ENCODE data around the gene FAM219A.

FAM219A gene, protein sequence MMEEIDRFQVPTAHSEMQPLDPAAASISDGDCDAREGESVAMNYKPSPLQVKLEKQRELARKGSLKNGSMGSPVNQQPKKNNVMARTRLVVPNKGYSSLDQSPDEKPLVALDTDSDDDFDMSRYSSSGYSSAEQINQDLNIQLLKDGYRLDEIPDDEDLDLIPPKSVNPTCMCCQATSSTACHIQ

DNA sequence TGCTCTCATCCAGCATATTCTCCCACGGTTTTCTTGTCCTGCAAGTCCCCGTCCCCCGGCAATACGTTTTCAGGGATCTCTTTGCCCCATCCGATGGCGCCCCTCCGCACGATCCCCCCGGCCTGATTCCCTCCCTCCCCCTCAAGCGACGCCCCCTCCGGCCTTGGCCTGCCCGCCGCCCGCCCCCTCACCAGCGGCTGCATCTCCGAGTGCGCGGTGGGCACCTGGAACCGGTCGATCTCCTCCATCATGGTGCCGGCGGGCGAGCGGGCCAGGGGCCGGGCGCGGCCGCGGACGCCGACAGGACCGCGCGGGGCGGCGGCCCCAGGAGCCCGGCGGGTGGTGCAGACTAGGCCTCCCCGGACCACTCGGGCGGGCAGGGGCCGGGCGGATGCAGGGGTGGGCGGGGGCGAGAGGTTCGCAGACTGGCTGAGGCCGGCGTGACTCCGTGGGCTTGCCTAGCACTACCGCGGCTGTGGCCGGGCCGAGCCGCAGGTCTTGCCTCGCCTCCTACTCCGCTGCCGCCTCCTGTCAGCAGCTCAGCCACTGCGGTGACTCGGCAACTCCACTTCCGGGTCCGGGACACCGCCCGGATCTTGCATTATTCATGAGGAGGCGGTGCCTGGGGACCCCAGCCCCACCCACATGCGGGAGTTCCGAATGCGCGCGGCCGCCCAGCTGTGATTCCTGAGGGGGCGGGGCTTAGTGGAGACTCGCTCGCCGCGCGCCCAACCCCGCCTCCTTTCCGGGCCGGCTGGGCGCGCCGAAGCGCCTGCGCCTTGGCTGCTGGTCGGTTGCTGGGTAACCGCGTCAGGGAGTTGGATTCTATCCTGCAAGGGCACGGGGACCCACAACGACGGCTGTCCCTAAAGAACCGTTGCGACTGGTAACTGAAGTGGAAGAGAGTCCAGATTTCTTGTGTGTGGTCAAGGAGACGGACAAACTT is at the start of gene FAM219A, which contains the start of gene DNAI1:
Gene FAM219A (minus strand): TSS at position 558 of the 946 bp plus-strand sequence. CDS start 307 bp downstream, at position 251.
Gene DNAI1 (plus strand): TSS at position 793 of the 946 bp plus-strand sequence. CDS start 201 bp downstream, outside the sequence.
- DNase-seq, result peak; percentile 99

DNA sequence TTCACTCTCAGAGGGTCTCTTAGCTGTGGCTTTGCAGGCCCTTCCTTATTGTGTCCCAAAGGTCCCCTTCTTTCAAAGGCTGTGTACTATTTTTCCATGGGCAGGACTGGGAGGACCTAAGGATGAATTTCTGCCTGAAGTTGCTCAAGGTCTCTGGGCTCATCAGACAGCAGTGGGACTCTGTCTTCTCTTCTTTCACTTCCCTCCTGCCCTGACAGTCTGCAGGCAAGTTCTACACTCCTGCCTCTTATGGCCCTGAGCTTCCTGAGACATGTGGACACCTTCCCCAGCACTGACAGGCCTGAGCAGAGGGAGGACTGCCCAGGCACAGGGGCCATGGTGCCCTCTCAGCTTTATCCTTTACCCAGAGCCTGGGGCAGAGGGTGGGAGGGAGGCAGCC is 49.6 kb upstream of the FAM219A start:
- DNase-seq, result no peak

DNA sequence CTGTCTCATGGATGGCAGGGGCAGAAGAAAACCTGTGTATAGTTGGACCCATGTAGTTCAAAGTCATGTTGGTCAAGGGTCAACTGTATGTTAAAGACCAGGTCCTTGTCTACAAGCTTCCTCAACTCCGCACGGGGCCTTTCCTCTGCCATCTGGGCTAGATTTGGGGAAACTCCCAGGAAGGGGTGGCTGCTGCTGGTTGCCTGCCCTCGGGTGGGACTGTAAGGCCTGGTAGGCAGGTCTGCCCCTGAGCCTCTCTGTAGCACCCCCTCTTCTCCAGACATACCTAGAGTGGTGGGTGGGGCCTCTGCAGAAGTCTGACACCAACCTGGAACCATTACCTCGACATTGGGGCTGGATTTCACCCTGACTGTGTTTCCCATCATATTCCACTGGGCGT is 49.2 kb upstream of the FAM219A start:
- DNase-seq, result no peak

DNA sequence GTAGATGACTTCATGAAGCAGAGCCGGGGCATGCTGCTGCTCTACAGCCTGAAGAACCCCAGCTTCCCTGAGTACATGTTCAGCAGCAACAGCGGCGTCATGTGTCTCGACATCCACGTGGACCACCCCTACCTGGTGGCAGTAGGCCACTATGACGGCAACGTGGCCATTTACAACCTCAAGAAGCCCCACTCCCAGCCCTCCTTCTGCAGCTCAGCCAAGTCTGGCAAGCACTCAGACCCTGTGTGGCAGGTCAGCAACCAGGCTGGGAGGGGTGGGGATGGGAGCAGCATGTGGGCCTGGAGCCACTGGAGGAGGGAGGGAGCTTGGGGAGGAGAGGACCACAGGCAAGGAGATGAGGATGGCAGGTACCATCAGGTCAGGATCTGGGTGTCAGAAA is 48.3 kb upstream of the FAM219A start:
- no peak for DNase-seq

DNA sequence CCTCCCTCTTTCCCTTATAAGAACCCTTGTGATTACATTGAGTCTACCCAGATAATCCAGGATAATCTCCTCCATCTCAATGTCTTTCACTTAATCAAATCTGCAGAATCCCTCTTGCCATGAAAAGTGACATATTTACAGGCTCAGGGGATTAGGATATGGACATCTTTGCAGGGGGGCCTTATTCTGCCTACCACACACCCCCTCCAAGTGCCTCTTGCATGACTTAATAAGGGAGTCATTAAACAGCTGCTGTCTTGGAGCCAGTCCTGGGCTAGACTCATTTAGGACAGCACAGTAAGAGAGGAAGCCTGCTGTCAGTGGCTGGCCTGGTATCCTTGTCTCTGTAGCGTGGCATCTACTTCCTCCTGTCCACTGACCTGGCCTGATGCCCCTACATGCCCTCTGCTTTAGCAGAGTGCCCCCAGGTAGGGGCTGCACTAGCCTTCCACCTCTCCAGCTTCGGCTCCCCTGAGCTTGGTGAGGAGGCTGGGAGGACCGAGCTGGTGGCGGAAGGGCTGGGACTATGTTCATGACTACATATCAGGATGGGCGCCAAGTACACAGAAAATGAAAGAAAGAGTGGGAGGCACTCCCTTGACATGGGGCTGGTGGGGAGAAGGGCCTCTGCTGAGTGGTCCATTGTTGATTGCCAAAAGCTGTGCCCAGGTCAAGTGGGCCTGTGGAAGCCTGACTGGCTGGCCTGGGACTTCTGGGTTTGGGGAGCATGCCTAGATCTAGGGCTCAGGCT is 47.2 kb upstream of the FAM219A start:
- DNase-seq, result no peak

DNA sequence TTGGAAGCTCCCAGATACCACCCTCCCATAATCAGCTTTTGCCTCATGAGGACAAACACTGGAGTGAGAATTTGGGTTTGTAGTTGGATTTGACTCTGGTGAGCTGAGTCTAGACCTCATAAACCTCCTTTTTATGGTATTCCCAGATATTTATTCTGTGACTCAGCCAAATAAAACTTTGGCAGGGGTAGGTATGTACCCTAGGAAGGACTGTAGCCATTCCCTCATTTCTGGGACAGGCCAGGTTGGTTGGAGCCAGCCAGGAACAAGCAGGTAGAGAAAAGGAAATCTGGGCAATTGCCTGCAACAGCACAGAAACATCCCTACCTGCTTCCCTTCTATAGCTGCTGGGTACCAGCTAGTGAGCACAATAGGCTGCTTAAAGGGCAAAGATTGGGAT is 45.0 kb upstream of the FAM219A start:
- DNase-seq, result no peak

DNA sequence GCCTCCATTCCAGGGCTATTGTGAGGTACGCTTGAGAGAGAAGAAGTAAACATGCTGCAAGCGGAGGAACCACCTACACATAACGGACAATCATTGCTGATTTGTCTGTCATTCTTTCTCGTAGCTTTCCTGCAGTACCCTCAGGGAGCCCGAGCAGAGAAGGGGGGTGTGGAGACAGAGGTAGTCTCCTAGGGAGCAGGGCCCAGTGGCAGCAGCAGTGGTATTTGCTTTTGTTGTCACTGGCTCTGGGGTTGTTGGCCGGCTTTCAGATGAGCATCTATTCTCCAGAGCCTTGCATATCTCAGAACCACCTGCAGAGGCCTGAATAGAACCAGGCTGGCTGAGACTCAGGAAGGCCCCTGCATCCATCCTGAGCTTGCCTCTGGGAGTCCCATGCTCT is 44.5 kb upstream of the FAM219A start:
- no peak for DNase-seq

DNA sequence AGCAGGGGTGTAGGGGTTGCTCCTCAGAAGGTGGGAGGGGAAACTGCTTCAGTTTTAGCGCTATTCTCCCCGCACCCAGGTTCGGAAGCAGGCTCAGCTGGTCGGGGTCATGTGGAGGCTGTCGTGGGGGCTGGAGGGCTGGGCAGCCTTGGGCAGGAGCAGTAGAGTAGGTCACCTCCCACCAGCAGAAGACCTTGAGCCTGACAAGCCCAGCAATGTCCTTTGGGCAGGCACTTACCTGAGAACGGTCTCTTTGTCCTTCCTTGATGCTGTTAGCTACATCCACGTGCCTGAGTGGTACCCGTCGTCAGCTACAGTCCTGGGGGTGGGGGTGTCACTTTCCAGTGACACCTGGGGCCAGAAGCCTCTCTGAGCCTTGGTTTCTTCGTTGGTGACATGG is 44.1 kb upstream of the FAM219A start:
- DNase-seq, result no peak

DNA sequence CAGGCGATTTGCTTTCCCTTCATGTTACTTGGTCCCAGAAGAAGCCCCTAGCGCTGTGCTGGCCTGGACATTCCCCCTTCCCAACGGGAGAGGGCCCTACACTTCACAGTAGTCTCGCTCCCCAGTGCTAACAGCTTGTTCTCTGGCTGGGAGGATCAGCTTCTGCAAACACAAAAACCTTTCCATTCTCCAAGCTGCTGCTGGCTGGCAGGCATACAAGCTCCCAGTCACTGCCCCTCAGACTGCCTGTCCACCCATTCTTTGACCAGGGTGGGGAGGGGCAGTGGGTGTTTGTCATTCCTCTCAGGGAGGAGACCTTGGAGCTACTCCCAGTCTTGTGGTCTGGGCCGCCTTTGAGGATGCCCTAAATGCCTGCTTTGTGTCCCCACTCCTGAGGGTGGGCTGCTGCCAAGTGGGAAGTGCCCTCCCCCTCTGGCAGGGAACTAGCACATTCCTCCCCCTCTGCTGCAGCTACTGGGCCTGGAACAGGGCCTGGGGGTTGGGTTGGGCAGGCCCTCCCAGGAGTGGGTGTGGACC is 43.6 kb upstream of the FAM219A start:
- DNase-seq, result peak; percentile 44

DNA sequence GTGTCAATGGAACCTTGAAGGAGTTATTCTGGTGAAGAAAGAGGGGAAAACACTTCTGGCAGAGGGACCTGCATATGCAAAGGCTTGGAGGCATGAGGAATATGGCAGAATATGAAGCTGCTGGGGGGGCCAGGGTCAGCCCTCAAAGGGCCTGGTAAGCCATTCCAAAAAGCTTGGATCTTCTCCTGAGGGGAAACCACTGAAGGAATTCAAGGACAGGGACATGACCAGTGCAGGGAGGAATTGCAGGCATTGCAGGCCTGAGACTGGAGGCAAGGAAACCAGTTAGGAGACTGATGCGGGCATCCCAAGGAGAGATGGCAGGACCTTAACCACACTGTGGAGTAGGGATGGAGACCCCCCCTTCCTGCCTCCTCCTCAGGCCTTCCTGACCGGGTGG is 43.0 kb upstream of the FAM219A start:
- DNase-seq, result no peak

DNA sequence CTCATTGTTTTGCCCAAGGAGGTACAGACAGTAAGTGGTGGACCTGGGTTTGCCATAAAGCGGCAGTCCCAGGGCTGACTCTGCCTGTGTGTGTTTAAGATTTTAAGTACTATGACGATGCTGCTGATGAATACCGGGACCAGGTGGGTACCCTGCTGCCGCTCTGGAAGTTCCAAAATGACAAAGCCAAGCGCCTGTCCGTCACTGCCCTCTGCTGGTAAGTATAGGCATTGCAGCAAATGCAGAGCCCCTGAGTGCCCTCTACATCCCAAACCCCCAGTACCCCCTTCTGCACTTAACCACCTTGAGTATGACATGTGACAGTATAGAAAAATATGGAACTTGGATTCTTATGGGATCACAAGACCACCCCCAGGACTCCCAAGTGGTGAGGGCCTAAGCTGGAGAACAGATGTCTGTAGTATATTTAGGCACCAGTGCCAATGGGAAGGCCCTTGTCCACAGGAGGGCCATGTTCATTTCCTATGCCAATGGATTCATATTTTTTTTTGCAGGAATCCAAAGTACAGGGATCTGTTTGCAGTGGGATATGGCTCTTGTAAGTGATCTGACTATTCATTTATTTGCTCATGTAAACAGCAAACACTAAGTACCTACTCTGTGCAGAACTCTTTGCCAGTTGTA is 42.4 kb upstream of the FAM219A start:
- DNase-seq, result peak; percentile 44

DNA sequence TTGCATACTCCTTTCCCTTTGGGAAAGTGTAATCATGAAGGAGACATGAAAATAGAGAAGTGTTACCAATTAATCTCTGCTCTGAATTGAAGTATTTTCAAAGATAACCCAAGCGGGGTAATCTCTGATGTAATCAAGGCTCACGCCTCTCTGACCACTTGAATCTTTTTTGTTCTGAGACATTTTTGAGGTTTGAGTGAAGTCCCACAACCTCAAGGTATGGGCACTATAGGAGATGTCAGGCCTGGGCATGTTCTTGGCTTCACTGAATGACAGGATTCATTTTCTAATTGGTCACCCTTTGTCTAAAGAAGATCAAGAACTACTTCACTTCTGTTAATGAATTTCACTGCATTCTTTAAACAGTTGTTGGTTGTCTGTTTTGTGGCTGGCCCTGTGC is 40.7 kb upstream of the FAM219A start:
- no peak for DNase-seq

DNA sequence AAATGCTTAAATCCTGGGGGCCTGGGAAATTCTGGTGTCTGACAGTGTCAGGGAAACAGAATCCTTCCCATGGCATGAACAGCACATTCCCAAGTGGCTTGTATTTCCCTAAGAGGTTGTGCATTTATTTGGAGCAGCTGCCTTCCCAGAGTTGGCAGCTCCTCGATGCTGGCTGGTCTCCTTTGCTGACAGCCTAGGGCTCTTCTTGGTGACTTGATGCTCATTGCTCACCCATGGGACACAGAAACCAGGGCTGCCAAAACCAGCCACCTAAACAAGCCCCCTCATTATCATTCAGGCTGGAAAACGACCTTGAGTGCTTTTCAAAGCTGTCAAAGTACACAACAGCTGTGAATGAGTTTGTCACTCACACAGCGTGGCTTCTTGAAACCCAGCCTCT is 40.2 kb upstream of the FAM219A start:
- DNase-seq, result no peak

DNA sequence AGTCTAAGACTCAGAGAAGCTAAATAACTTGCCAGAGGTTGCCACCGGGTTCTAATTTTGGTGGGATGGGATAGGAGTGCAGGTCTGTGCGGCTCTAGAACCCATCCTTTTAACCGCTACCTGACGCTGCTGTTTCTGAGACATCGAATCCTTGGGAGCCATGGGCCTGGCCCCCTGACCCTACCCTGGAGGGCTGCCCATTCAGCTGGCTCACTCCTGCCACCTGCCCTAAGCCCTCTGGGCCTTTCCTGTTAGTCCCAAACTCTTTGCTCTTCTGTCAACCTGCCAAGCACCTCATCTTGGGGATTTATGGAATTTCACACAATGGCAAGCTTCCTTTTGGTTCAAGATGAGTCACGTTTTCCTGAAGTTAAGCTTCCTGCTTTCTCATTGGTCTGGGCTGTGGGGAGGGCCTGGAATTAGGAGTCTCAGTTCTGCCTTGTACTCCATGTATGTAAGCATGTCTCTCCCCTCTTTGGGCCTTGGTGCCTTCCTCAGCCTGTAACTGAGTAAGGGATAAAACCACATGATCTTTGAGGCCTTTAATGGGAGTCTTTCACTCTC is 37.9 kb upstream of the FAM219A start:
- peak; percentile 25 for DNase-seq

DNA sequence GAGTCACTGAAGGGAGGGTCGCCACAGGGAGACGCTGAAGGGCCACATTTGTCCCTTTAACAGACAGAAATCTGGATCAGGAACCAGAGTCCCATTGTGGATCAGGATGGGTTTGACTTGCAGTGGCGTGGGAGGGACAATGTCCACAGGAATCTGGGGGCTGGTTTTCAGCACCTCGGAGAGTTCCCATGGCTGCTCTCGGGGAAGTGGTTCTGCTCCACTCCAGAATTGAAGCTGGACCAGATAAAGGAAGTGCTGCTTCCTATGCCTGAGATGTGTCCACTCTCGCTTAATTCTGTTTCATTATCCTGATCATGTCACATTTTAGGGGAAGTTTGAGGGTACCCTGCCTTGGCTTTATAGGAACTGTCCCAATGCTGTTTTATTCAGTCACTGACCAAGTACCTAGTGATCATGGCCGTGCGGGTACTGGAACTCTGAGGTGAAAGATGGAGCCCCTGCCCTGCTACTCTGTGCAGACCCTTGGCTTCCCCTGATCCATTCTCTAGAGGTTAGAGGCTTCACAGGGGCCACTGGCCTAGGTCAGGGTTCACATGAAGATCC is 35.7 kb upstream of the FAM219A start:
- DNase-seq, result peak; percentile 45

DNA sequence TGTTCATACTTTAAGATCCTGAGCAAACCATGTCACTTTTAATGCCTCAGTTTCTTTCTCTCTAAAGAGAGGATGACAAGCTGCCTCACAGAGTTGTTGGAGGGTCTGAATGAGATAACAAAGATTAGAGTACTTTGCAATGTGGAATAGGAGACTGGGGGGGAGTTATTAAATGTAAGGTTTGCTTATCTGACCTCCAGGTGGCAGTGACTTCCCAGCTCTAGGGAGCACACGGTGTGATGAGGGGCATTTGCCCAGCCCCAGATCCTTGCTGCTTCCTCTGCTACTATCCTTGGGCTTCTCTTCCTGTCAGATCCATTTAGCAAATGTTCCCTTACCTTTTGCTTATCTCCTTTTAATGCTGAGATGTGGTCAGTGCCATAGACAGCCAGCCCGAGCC is 33.7 kb upstream of the FAM219A start:
- DNase-seq, result no peak

DNA sequence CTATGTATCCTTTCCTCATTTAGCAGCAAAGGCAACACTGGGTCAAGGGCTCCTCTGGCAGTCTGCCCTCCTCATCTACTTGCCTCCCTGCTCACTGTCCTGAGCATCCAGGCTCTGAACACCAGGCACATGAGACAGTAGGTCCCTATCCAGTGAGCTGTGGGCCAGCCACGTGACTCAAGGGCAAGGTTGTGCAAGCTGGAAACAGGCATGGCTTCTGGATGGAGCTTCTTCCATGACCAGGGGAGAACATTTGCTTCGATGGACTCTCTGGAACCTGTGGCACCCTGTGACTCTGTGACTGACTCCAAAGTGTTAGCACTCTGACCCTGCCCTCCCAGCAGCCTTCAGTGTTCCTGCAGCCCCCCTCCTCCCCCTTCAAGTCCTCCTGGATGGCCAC is 33.2 kb upstream of the FAM219A start:
- no peak for DNase-seq

DNA sequence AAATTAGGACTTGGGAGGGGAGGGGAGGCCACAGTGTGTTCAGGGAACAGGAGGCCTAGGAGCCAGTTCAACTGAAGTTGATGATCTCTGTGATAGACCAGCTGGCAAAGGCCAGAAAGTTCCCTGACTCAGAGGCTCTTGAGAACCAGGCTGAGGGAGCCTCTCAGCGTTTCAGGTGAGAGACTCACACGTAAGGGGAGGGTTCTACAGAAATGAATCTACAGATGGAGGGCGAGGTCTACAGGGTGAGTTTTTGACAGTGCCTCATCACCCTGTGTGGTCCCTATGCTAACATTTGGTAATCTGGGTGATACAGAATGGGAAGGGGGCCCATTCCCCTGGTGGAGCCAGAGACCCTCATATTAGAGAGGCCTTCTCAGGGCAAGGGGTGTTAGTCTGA is 32.4 kb upstream of the FAM219A start:
- DNase-seq, result no peak

DNA sequence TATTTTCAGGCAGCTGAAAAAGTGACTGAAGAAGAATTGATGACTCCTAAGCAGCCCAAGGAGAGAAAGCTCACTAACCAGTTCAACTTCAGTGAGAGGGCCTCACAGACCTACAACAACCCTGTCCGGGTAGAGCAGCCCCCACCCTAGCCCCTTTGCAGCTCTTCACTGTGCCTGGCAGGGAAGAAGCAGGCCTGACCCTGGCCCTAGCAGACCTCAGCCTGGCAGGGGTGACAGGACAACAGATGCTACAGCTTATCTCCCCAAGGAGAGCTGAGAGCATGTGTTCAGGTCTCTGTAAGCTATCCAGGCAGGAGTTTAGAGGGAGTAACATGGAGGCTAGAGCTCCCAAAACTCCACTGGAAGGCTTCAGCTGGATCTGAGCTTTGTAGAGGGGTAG is 32.0 kb upstream of the FAM219A start:
- no peak for DNase-seq

DNA sequence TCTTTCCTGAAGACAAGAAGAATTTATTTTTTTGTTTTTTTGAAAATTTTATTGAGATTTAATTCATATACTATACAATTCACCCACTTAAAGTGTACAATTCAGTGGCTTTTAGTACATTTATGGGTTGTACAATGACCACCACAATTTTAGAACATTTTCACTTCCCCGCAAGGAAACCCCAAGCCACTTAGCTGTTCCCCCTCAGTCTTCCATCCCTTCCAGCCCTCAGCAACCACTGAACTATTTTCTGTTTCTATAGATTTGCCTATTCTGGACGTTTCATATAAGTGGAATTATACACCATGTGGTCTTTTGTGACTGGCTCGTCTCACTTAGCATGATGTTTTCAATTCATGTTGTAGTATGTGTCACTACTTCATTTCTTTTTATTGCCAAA is 28.2 kb upstream of the FAM219A start:
- no peak for DNase-seq

DNA sequence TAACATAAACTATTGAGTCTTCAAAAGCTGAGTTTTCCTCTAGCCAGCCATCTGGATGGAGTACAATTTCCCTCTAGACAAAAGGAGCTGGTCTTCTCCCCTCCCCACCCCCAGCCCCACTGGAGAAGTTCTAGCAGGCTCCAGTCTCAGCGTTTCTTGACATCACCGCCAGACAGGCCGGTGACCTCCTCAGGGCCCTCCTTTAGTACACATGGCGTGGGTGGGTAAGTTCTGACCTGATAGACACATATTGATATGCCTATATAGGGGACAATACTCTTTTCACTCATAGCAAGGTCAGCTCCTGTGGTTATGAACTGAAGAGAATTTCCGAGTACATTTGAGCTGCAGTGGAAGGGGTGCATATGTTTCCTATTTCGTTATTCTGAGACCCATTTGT is 27.5 kb upstream of the FAM219A start:
- DNase-seq, result no peak

DNA sequence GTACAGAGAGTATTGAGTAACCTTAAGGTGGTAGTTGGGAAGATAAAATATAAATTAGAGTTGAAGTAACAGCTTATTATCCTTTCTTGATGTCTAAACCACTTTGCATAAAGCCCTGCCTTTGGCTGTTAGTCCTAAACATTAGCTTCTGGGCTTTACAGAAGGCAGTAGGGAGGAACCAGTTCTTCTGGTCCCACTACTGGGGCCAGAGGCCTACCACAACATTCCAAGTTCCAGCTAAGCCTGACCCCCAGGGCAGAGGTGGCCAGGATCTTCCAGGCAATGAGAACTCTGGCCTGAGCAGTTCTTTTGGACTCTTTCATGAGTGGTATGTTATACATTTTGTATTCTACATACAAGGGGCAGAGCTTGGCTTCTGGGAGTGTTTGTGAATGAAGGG is 26.3 kb upstream of the FAM219A start:
- no peak for DNase-seq

All from EL (cell line).